Measurements from ENCODE around the gene SORCS2.

DNA sequence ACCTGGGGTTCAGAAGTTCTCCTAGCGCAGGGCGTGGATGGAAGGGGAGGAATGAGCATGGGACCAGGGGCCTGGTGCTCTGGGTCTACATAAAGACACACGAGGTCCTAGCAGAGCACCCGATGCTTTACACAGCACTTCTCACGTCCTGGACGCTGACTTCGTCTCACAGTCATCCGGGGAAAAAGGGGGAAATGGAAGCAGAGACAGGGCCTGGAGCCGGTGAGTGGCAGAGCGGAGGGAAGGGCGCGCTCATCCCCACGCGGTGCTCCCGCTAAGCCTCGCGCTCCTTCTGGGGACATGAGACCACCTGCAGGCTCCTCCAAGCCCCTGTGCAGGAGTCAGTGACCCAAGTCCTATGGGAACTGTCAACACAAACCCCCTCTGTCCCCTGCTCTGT, 589.7 kb downstream of the SORCS2 start:
- TF ChIP-seq, protein P1, sequence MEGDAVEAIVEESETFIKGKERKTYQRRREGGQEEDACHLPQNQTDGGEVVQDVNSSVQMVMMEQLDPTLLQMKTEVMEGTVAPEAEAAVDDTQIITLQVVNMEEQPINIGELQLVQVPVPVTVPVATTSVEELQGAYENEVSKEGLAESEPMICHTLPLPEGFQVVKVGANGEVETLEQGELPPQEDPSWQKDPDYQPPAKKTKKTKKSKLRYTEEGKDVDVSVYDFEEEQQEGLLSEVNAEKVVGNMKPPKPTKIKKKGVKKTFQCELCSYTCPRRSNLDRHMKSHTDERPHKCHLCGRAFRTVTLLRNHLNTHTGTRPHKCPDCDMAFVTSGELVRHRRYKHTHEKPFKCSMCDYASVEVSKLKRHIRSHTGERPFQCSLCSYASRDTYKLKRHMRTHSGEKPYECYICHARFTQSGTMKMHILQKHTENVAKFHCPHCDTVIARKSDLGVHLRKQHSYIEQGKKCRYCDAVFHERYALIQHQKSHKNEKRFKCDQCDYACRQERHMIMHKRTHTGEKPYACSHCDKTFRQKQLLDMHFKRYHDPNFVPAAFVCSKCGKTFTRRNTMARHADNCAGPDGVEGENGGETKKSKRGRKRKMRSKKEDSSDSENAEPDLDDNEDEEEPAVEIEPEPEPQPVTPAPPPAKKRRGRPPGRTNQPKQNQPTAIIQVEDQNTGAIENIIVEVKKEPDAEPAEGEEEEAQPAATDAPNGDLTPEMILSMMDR (IDR thresholded peaks at IDR 0.05): no peak
- no peak for TF ChIP-seq EP300 (IDR thresholded peaks at IDR 0.05)
